Naive B cell (primary cell): Measurements from ENCODE around the gene OTOL1. TPM values are rescaled to one million over a fixed set of nuclear protein-coding genes. Genes with fewer than 3 reads are reported as not detected.
A peak's percentile ranks its signal among the peaks of the same experiment; 100 is the strongest.
"Not testable (repeated sequence)": the region's sequence is repeated elsewhere in the genome, so short reads cannot be mapped to it uniquely, and the experiment has no call there.

Experiments used
- ATAC-seq, 2 donors: fragments of 150-1000 bp; cut with Tn5 transposase; 2 replicates each; pipeline ENCODE4 v1.10.0; 2021; ENCODE audit warnings: low read depth in 2 of 2, mild to moderate bottlenecking in 2 of 2, moderate library complexity in 2 of 2
- DNase-seq: peaks from one replicate; pipeline ENCODE4 v3.0.0; 2022
- H3K27ac Mint-ChIP-seq, 6 donors: one replicate each; pipeline ENCODE4 v1.8.0; 2020 to 2022; ENCODE audit warnings: mild to moderate bottlenecking in 6 of 6, mixed read lengths in 6 of 6, moderate library complexity in 5 of 6, inconsistent platforms in 2 of 6
- H3K27me3 Mint-ChIP-seq, 3 donors: one replicate each; pipeline ENCODE4 v1.8.0; 2021 to 2022; ENCODE audit warnings: mixed read lengths in 3 of 3, mild to moderate bottlenecking in 1 of 3
- H3K36me3 Mint-ChIP-seq, 2 donors: one replicate each; pipeline ENCODE4 v1.8.0; 2020 to 2022; ENCODE audit warnings: mixed read lengths in 2 of 2, inconsistent platforms in 1 of 2, mild to moderate bottlenecking in 1 of 2
- H3K4me1 Mint-ChIP-seq, 3 donors: one replicate each; pipeline ENCODE4 v1.8.0; 2020 to 2022; ENCODE audit warnings: mixed read lengths in 3 of 3, inconsistent platforms in 1 of 3, mild to moderate bottlenecking in 1 of 3, moderate library complexity in 1 of 3
- H3K4me3 Mint-ChIP-seq, 8 donors: one replicate each; pipeline ENCODE4 v1.8.0; 2020 to 2022; ENCODE audit warnings: mild to moderate bottlenecking in 8 of 8, mixed read lengths in 8 of 8, moderate library complexity in 8 of 8, inconsistent platforms in 2 of 8
- H3K9me3 Mint-ChIP-seq, 7 donors: one replicate each; pipeline ENCODE4 v1.8.0; 2020 to 2022; ENCODE audit warnings: mixed read lengths in 7 of 7, mild to moderate bottlenecking in 5 of 7, inconsistent platforms in 2 of 7, moderate library complexity in 1 of 7
- polyA plus RNA-seq, 6 donors: library from polyadenylated mRNA; unstranded; fragments of 300-500 nt; fragmentation: Illumina TruSeq; gene quantifications; one replicate each; pipeline ENCODE4 v1.2.3, GENCODE V29; 2021; ENCODE audit warnings: low read depth in 6 of 6

Gene OTOL1
- polyA plus RNA-seq = not detected

- no peaks in the 10 kb centered on the region for H3K4me1 Mint-ChIP-seq
- no peaks in the 10 kb centered on the region for H3K27me3 Mint-ChIP-seq
- H3K4me3 Mint-ChIP-seq = peak within 1 kb of the TSS in 1 of 8 donors; percentile 11
- no peak within 1 kb of the TSS for H3K27ac Mint-ChIP-seq
- H3K9me3 Mint-ChIP-seq = peaks cover 0 to 16% (median 4%) of the 10 kb centered on the region in 7 donors
- no peak for ATAC-seq
- DNase-seq = no peak
- no peaks in the 10 kb centered on the region for H3K36me3 Mint-ChIP-seq
Measured at GRCh38 chr3:161496508-161496907, at the start of gene OTOL1. Gene OTOL1, plus strand, starts transcription at chr3:161496808. Its CDS starts 0 bp downstream, at chr3:161496808.

- ATAC-seq (no peak), DNase-seq (no peak)
- Mint-ChIP-seq H3K9me3 (peaks cover 0 to 5% (median 0%) of the 10 kb centered on the region in 7 donors), H3K27ac (no peak overlapping the region), H3K4me1 (no peaks in the 10 kb centered on the region), H3K27me3 (peaks cover 5 to 19% (median 10%) of the 10 kb centered on the region in 3 donors), H3K36me3 (no peaks in the 10 kb centered on the region), H3K4me3 (no peak overlapping the region)
Measured at GRCh38 chr3:161449785-161450184, 46.8 kb upstream of the OTOL1 start.

GRCh38 chr3:161452179-161452578 is 44.4 kb upstream of the OTOL1 start:
- DNase-seq (no peak), ATAC-seq (no peak)
- Mint-ChIP-seq H3K27me3 (peaks cover 0 to 15% (median 2%) of the 10 kb centered on the region in 3 donors), H3K4me1 (no peaks in the 10 kb centered on the region), H3K4me3 (no peak overlapping the region), H3K27ac (no peak overlapping the region), H3K36me3 (no peaks in the 10 kb centered on the region), H3K9me3 (peaks cover 0 to 5% (median 0%) of the 10 kb centered on the region in 7 donors)

GRCh38 chr3:161454615-161455014 is 42.0 kb upstream of the OTOL1 start:
- no peak for ATAC-seq
- no peak overlapping the region for H3K27ac Mint-ChIP-seq
- no peaks in the 10 kb centered on the region for H3K4me1 Mint-ChIP-seq
- H3K27me3 Mint-ChIP-seq = peaks cover 0 to 13% (median 0%) of the 10 kb centered on the region in 3 donors
- no peak overlapping the region for H3K4me3 Mint-ChIP-seq
- DNase-seq = no peak
- H3K9me3 Mint-ChIP-seq = peaks cover 0 to 5% (median 0%) of the 10 kb centered on the region in 7 donors
- no peaks in the 10 kb centered on the region for H3K36me3 Mint-ChIP-seq

- H3K36me3 Mint-ChIP-seq = no peaks in the 10 kb centered on the region
- DNase-seq (no peak), ATAC-seq (no peak)
- no peak overlapping the region for H3K4me3 Mint-ChIP-seq
- H3K27me3 Mint-ChIP-seq = peaks cover 0 to 11% (median 0%) of the 10 kb centered on the region in 3 donors
- peaks cover 0 to 5% (median 1%) of the 10 kb centered on the region in 7 donors for H3K9me3 Mint-ChIP-seq
- no peak overlapping the region for H3K27ac Mint-ChIP-seq
- no peaks in the 10 kb centered on the region for H3K4me1 Mint-ChIP-seq
Measured at GRCh38 chr3:161455962-161456361, 40.6 kb upstream of the OTOL1 start.

- no peak for ATAC-seq
- no peak for DNase-seq
- peaks cover 0 to 7% of the 10 kb centered on the region in 2 donors for H3K36me3 Mint-ChIP-seq
- no peak overlapping the region for H3K4me3 Mint-ChIP-seq
- H3K4me1 Mint-ChIP-seq = no peaks in the 10 kb centered on the region
- no peak overlapping the region for H3K27ac Mint-ChIP-seq
- H3K27me3 Mint-ChIP-seq = peaks cover 0 to 4% (median 0%) of the 10 kb centered on the region in 3 donors
- H3K9me3 Mint-ChIP-seq = peaks cover 8 to 19% (median 12%) of the 10 kb centered on the region in 7 donors
Measured at GRCh38 chr3:161462138-161462537, 34.5 kb upstream of the OTOL1 start.

GRCh38 chr3:161471211-161471610 is 25.4 kb upstream of the OTOL1 start:
- H3K4me3 Mint-ChIP-seq = no peak overlapping the region
- DNase-seq = no peak
- no peaks in the 10 kb centered on the region for H3K36me3 Mint-ChIP-seq
- ATAC-seq = no peak
- H3K27ac Mint-ChIP-seq = no peak overlapping the region
- peaks cover 0 to 5% (median 0%) of the 10 kb centered on the region in 7 donors for H3K9me3 Mint-ChIP-seq
- H3K4me1 Mint-ChIP-seq = no peaks in the 10 kb centered on the region
- peaks cover 0 to 6% (median 5%) of the 10 kb centered on the region in 3 donors for H3K27me3 Mint-ChIP-seq

GRCh38 chr3:161474139-161474538 is 22.5 kb upstream of the OTOL1 start:
- DNase-seq (no peak), ATAC-seq (no peak)
- Mint-ChIP-seq H3K36me3 (no peaks in the 10 kb centered on the region), H3K9me3 (peaks cover 0 to 5% (median 0%) of the 10 kb centered on the region in 7 donors), H3K4me1 (no peaks in the 10 kb centered on the region), H3K27ac (no peak overlapping the region), H3K4me3 (no peak overlapping the region), H3K27me3 (peaks cover 0 to 6% (median 5%) of the 10 kb centered on the region in 3 donors)

- DNase-seq = no peak
- H3K4me3 Mint-ChIP-seq = no peak overlapping the region
- H3K27ac Mint-ChIP-seq = no peak overlapping the region
- peaks cover 0 to 6% (median 5%) of the 10 kb centered on the region in 3 donors for H3K27me3 Mint-ChIP-seq
- peaks cover 0 to 5% (median 0%) of the 10 kb centered on the region in 7 donors for H3K9me3 Mint-ChIP-seq
- no peaks in the 10 kb centered on the region for H3K36me3 Mint-ChIP-seq
- ATAC-seq = no peak
- H3K4me1 Mint-ChIP-seq = no peaks in the 10 kb centered on the region
Measured at GRCh38 chr3:161474741-161475140, 21.9 kb upstream of the OTOL1 start.

GRCh38 chr3:161475206-161475605 is 21.4 kb upstream of the OTOL1 start:
- H3K4me1 Mint-ChIP-seq = no peaks in the 10 kb centered on the region
- peaks cover 0 to 4% (median 3%) of the 10 kb centered on the region in 3 donors for H3K27me3 Mint-ChIP-seq
- no peak for ATAC-seq
- no peaks in the 10 kb centered on the region for H3K36me3 Mint-ChIP-seq
- no peak for DNase-seq
- H3K4me3 Mint-ChIP-seq = no peak overlapping the region
- H3K9me3 Mint-ChIP-seq = peaks cover 0 to 5% (median 0%) of the 10 kb centered on the region in 7 donors
- no peak overlapping the region for H3K27ac Mint-ChIP-seq

GRCh38 chr3:161475905-161476304 is 20.7 kb upstream of the OTOL1 start:
- Mint-ChIP-seq H3K4me1 (no peaks in the 10 kb centered on the region), H3K27me3 (no peaks in the 10 kb centered on the region), H3K27ac (no peak overlapping the region), H3K4me3 (no peak overlapping the region), H3K36me3 (no peaks in the 10 kb centered on the region), H3K9me3 (peaks cover 0 to 5% (median 0%) of the 10 kb centered on the region in 7 donors)
- ATAC-seq (no peak), DNase-seq (no peak)

- H3K4me3 Mint-ChIP-seq = no peak overlapping the region
- DNase-seq (no peak), ATAC-seq (no peak)
- peaks cover 0 to 2% (median 0%) of the 10 kb centered on the region in 7 donors for H3K9me3 Mint-ChIP-seq
- no peak overlapping the region for H3K27ac Mint-ChIP-seq
- no peaks in the 10 kb centered on the region for H3K36me3 Mint-ChIP-seq
- no peaks in the 10 kb centered on the region for H3K4me1 Mint-ChIP-seq
- H3K27me3 Mint-ChIP-seq = peaks cover 7 to 14% (median 14%) of the 10 kb centered on the region in 3 donors
Measured at GRCh38 chr3:161484226-161484625, 12.4 kb upstream of the OTOL1 start.

GRCh38 chr3:161488284-161488683 is 8.3 kb upstream of the OTOL1 start:
- not testable (repeated sequence) for H3K9me3 Mint-ChIP-seq, H3K4me3 Mint-ChIP-seq, DNase-seq, ATAC-seq, H3K36me3 Mint-ChIP-seq, H3K4me1 Mint-ChIP-seq, H3K27ac Mint-ChIP-seq, H3K27me3 Mint-ChIP-seq

- H3K9me3 Mint-ChIP-seq = peaks cover 0 to 9% (median 0%) of the 10 kb centered on the region in 7 donors
Measured at GRCh38 chr3:161489395-161489794, 7.2 kb upstream of the OTOL1 start.

More at GRCh38 chr3:161489395-161489794, 7.2 kb upstream of the OTOL1 start:
- H3K27ac Mint-ChIP-seq = no peak overlapping the region
- H3K36me3 Mint-ChIP-seq = no peaks in the 10 kb centered on the region
- no peaks in the 10 kb centered on the region for H3K4me1 Mint-ChIP-seq
- H3K4me3 Mint-ChIP-seq = peak overlapping the region in 1 of 8 donors; percentile 48
- H3K27me3 Mint-ChIP-seq = peaks cover 7 to 9% (median 7%) of the 10 kb centered on the region in 3 donors
- DNase-seq (no peak), ATAC-seq (no peak)
